RPMI7951 (cell line): ENCODE data around the gene ARHGEF12. TPM values are rescaled to one million over a fixed set of nuclear protein-coding genes. Genes with fewer than 3 reads are reported as not detected.

Experiments used
- DNase-seq: peaks from one replicate; pipeline ENCODE4 v3.0.0-alpha.2; 2012; ENCODE audit warnings: low read depth
- total RNA-seq: library from RNA; depleted of rRNA; stranded (reverse); fragments of >200 nt; shearing (Covaris generic); gene quantifications from 2 replicates; pipeline ENCODE4 v1.2.3, GENCODE V29; 2014

Gene ARHGEF12
- total RNA-seq, 1 experiment from 2014 or later: 46.4 TPM

GRCh38 chr11:120516461-120517389 lies 180.5 kb downstream of the ARHGEF12 start:
- no peak for DNase-seq

DNA sequence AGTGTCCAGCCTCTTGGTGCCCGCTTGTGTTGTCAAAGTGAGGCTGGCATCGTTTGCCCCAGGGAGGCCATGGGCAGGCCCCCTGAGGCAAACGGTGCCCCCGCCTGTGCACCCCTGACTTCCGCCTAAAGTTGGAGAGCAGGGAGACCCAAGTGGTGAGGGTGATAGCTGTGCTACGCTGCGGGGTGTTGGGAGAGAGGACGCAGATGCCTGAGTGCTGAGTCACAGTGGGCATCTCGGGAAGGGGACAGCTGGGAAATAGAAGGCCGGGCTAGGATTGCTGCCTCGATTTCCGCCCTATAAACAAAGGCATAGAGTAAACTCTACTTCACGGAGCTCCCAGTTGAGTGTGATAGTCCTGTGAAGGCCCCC lies 181.2 kb downstream of the ARHGEF12 start:
- peak; percentile 77 for DNase-seq

DNA sequence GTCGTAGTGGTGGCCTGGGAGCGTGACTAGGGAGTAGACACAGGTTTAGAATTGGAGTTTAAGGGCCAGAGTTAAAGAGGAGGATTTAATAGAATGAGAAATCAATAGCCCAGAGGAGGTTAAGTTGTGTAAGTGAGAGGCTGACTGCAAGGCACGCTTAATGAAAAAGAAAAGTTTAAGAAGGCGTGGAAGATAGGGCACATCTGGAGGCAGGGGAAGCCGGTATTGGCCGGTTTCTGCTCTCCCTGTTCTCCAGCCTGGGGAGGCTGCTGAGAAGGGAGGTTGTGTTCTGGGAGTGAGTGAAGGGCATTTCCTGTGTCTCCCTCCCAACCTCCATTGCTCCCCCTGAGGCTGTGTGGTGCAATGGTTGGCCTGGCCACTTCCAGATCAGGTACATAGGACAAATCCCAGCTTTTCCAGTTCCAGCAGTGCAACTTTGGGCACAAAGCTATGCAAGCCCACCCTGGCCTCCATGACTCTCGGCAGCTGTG lies 181.6 kb downstream of the ARHGEF12 start:
- DNase-seq: peak; percentile 15

- DNase-seq: no peak
Observed at GRCh38 chr11:120518356-120518755, 182.1 kb downstream of the ARHGEF12 start.

- DNase-seq: no peak
Observed at GRCh38 chr11:120519474-120519873, 183.3 kb downstream of the ARHGEF12 start.

- DNase-seq: no peak
Observed at GRCh38 chr11:120520091-120520822, 184.0 kb downstream of the ARHGEF12 start.

GRCh38 chr11:120521176-120521575 lies 185.0 kb downstream of the ARHGEF12 start:
- no peak for DNase-seq

DNA sequence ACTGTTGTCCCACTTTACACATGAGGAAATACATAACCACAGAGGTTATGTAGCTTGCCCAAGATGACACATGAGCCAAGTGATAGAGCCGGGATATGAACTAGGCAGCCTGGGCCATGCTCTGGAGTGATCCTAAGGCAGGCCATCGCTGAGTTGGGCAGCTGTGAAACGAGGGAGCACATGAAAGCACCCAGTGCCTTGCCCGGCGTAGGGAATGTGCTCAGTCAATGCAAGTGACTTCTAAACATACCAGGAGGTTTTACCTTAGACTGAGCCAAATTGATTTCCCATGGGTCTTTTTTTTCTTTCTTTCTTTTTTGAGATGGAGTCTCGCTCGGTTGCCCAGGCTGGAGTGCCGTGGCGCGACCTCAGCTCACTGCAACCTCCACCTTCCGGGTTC lies 185.8 kb downstream of the ARHGEF12 start:
- no peak for DNase-seq

DNA sequence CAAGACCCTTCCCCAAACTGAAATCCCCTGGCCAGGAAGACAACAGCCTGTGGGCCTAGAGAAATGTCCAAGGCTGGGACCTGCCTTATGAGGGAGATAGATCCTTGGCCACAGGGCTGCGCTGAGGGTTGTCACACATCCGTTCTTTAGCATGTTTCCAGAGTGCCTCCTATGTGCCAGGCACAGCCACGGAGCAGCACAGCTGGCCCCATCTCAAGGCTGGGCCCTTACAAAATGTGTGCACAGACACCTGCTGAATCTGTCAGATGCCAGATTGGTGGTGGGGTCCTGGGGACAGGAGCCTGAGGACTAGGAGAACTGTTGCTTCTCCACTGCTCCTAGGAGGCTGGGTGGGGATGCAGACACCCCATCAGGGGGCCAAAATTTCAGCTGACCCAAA lies 186.5 kb downstream of the ARHGEF12 start:
- no peak for DNase-seq

DNA sequence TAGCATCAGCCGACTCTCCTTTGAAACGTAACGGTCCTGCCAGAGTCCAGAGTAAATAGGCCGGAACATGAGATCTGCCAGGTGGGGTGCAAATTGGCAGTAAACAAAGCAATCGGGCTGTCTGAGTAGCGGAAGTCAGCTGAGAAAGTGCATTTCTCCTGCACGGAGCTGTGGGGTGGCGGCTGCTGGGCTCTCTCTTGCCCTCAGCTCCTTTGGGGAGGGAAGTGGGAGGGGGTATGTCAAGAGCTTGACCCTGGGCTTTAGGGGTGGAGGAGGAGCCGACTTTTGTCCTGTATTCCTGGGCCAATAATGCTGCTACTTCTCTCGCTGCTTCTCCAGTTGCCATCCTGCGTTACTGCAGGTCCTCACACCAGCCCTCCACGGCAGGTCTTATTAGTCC lies 187.0 kb downstream of the ARHGEF12 start:
- no peak for DNase-seq

GRCh38 chr11:120524536-120525085 lies 188.4 kb downstream of the ARHGEF12 start:
- no peak for DNase-seq

DNA sequence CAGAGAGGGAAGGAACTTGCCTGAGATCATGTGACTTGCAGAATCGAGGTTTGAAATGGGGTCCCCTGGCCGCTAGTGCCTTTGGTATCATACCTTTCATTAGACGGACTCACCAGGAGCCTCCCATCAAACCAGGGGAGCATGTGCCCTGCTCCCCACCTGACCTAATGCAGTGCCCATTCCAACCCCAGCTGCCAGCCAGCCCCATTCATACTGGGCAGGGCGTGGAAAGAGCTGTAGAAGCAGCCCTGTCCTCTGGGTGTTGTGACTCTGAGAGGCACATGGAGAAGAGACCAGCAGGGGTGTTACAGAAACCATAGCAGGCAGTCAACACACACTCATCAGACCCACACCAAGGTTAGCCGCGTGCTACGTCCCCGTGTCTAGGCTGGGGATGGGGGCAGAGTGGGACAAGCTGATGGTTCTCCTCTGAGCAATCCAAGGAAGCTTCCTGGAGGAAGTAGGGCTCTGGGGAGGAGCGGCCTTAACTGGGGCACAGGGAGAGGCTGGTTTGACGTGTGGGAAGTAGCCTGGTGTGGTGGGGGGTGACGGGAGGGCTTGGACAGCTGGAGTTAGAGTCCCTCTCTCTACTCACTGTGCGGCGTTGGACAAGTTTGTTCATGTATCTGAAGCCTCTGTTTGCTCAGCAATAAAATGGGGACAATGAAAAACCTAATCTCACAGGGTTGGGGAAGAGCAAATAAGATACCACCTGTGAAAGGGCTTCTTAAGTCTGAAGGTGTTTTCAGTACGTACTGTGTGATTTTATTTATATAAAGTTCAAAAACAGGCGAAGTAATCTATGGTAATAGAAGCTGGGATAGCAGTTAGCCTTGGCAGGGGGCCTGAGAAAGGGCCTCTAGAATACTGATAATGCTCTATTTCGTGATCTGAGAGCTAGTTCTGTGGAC lies 189.3 kb downstream of the ARHGEF12 start:
- DNase-seq: no peak

- no peak for DNase-seq
Observed at GRCh38 chr11:120526241-120526640, 190.0 kb downstream of the ARHGEF12 start.

DNA sequence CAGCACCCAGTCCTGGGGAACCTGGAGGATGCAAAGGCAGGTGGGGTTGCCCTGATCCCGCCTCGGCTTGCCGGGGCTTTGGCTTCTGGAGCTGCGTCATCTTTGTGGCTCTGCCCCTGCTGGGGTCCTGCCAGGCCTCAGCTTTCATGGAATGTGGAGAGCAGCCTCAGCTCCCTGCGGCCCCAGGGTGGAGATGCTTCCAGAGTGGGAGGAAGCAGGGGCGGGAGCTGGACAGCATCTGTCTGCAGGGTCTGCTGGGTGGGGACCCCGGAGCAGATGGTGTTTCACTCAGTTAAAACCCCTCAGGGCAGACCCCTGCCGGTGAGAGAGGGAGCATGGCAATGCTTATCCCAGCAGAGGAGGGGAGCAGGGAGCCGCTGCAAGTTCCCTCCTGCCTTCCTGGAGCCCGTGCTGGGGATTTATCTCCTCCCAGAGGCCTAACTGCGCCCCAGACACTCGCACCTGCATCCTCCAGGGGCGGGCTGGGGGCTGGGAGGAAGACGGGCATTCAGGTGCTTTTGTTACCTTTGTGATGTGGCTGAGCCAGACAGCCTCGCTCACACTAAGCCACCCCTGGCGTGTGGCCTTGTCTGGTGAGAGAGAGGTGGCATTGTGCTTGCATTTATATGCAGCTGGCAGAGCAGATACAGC lies 191.0 kb downstream of the ARHGEF12 start:
- DNase-seq: peak; percentile 40

DNA sequence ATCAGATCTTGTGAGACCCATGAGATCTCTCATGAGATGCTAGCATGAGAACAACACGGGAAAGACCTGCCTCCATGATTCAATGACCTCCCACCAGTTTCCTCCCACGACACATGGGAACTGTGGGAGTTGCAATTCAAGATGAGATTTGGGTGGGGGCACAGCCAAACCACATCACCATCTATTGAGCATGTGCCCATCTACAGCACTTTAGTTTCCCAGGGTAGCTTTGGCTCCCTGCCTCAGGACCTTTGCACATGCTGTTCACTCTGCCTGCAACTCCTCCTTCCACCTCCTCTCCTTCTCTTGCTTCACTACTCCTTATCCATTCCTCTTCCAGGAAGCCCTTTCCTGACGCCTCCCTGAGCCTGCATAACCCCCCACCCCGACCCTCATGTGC lies 192.5 kb downstream of the ARHGEF12 start:
- DNase-seq: no peak

DNA sequence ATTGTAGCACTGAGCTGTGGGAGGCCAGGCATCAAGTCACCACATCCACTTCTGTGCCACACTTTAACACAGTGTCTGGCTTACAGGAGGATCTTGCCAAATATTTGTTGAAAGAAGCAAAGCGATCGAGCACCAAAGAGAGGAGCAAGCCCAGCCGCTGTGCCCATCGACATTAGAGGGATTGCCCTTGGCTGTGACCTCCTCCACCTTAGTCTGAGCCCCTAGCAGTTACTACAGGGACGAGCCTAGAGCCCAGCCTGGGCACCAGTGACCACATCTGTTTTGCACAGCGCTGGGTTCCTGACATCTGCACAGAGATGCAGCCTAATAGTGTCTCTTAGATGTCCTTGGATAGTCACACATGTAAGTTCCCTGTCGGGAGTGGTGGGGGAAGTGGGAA lies 193.0 kb downstream of the ARHGEF12 start:
- DNase-seq: no peak

DNA sequence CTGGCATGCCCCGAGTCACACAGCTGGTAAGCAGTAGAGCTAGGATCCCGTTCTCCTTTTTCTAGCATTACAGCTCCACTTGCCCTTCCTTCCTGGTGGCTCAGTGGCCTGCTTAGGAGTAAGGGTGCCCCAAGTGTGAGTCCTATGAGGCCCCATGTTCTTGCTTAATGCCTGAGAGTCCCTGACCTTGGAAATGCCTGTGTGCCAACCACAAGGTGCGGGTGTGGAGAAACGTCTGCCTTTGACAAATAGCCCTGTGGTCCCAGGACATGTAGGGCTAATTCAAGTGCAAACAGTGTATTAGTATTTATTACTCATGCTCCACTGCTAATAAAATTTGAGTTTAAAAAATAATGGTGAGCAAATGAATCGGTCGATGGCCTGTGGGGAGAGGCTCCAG lies 193.7 kb downstream of the ARHGEF12 start:
- DNase-seq: no peak

- DNase-seq: peak; percentile 51
Observed at GRCh38 chr11:120532082-120532831, 196.0 kb downstream of the ARHGEF12 start.

DNA sequence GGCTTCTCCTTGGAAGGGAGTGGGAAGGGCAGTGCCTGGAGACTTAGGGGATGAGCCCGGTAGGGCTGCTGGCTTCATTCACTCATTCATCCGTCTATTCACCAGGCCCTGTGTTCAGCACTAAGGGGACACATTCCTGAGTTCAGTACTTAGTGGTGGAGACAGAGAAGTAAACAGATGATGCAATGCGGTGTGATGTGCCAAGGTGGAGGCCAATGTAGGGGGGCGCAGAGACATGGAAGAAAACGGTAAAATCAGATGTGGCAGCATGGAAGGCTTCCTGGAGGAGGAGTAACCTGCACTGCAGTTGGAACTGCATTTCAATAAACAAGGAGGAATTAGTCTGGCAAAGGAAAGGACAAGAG lies 196.6 kb downstream of the ARHGEF12 start:
- no peak for DNase-seq

GRCh38 chr11:120536091-120536796 lies 200.0 kb downstream of the ARHGEF12 start:
- no peak for DNase-seq
